ENCODE data around the gene INHA.

- no peak for TF ChIP-seq SP1 (IDR thresholded peaks at IDR 0.05)
- TF ChIP-seq BHLHE40 (IDR thresholded peaks at IDR 0.05; ENCODE audit: borderline replicate concordance), result no peak
- no peak for TF ChIP-seq FOXM1 (IDR thresholded peaks at IDR 0.05; ENCODE audit: borderline replicate concordance)
- TF ChIP-seq HDGF (IDR thresholded peaks at IDR 0.05; ENCODE audit: borderline replicate concordance), result no peak
- no peak for TF ChIP-seq FOXA1 (IDR thresholded peaks at IDR 0.05)
- no peak for TF ChIP-seq FOXK2 (IDR thresholded peaks at IDR 0.05)
- TF ChIP-seq CTBP1 (IDR thresholded peaks at IDR 0.05; ENCODE audit: borderline replicate concordance), result no peak
These were observed 11.3 kb upstream of the INHA start for GRCh38 chr2:219560893-219561178.
